ENCODE results near the gene TRAPPC6A. TPM values are rescaled to one million over a fixed set of nuclear protein-coding genes. Genes with fewer than 3 reads are reported as not detected.
A peak's percentile ranks its signal among the peaks of the same experiment; 100 is the strongest.

Gene TRAPPC6A
- total and polyA plus RNA-seq, 9 of the 15 experiments (the other 6 are each of a cell fraction or from before 2014, with no cell fraction given) = 0.82 to 23.6 (median 11.6) TPM

DNA sequence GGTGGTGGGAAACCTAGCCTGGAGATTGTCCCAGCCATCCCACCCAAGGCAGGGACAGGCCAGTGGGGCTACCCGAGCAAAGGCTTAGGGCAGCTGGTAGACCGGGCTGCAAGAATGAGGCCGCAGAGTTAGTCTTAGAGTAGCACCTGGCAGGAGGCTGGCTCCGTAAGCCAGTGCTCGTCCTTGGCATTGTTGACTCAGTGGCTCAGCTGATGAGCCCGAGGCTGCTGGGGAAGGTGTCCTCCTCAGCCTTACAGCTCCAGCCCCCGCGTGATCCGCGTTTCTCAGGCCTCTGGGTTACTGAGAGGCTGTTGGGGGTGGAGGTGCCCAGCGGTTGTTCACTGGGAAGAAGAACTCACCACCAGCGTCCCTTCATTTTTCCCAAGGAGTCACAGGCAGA lies 60.4 kb downstream of the TRAPPC6A start:
- no peak overlapping the region for H3K27ac ChIP-seq (ENCODE audit: extremely low read depth, low read depth, low read length)
- ATAC-seq (no peak), FAIRE-seq (no peak), DNase-seq (ENCODE audit: extremely low read depth in 1 of 4, low spot score in 3 of 4) (no peak)
- intact Hi-C loops (cut with micrococcal nuclease) (no loop called here), in situ Hi-C loops (cut with MboI) (no loop called here)
- POLR2A ChIA-PET = interaction anchor here (0.6 to 1.9 kb wide), 5 partner anchors 10 to 39 kb away, joined by 3 to 14 read pairs (median 4); partner anchors contain the start of genes GEMIN7 and PPP1R37
- whole genome bisulfite sequencing (ENCODE audit: insufficient coverage, low coverage, missing lambda C conversion rate) = 72% methylated on average over 12 of the region's 12 CpGs
- H4K20me1 ChIP-seq (replicated peaks; ENCODE audit: control insufficient read depth, insufficient read depth, low read length) = peaks cover 39% of the 10 kb centered on the region
- TF ChIP-seq NCOA4 (IDR thresholded peaks at IDR 0.05; ENCODE audit: partially characterized antibody) = no peak
- TF ChIP-seq SIRT6 (IDR thresholded peaks at IDR 0.05; ENCODE audit: low read depth, low read length) = no peak
- no peak for TF ChIP-seq TCF3 (CRISPR knock-in tag; IDR thresholded peaks at IDR 0.05)
- no peak for TF ChIP-seq HCFC1 (IDR thresholded peaks at IDR 0.05; ENCODE audit: low read depth, low read length)
- no peak for TF ChIP-seq ZKSCAN8 (CRISPR knock-in tag; IDR thresholded peaks at IDR 0.05)
- no peak for TF ChIP-seq JUNB (CRISPR knock-in tag; conservative IDR thresholded peaks at IDR 0.05)
- no peak for TF ChIP-seq SMARCA4 (IDR thresholded peaks at IDR 0.05)
- no peak for TF ChIP-seq RFX5 (IDR thresholded peaks at IDR 0.05; ENCODE audit: low read depth, low read length)
- no peak for TF ChIP-seq ZBTB8A (IDR thresholded peaks at IDR 0.05; ENCODE audit: partially characterized antibody)
- no peak for TF ChIP-seq HNRNPH1 (optimal IDR thresholded peaks at IDR 0.05; ENCODE audit: low read depth, low read length)
- no peak for TF ChIP-seq HMG20A (CRISPR knock-in tag; conservative IDR thresholded peaks at IDR 0.05)
- TF ChIP-seq MCM7 (IDR thresholded peaks at IDR 0.05) = no peak
- no peak for TF ChIP-seq MIER1 (IDR thresholded peaks at IDR 0.05; ENCODE audit: low read depth)
- no peak for TF ChIP-seq MECOM (CRISPR knock-in tag; IDR thresholded peaks at IDR 0.05)
- no peak for TF ChIP-seq EP400 (IDR thresholded peaks at IDR 0.05)
- no peak for TF ChIP-seq TAF7 (tag; IDR thresholded peaks at IDR 0.05)
- TF ChIP-seq, protein P1, sequence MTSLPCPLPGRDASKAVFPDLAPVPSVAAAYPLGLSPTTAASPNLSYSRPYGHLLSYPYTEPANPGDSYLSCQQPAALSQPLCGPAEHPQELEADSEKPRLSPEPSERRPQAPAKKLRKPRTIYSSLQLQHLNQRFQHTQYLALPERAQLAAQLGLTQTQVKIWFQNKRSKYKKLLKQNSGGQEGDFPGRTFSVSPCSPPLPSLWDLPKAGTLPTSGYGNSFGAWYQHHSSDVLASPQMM (CRISPR knock-in tag; IDR thresholded peaks at IDR 0.05) = no peak
- TF ChIP-seq, protein P2, sequence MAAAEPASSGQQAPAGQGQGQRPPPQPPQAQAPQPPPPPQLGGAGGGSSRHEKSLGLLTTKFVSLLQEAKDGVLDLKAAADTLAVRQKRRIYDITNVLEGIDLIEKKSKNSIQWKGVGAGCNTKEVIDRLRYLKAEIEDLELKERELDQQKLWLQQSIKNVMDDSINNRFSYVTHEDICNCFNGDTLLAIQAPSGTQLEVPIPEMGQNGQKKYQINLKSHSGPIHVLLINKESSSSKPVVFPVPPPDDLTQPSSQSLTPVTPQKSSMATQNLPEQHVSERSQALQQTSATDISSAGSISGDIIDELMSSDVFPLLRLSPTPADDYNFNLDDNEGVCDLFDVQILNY (CRISPR knock-in tag; IDR thresholded peaks at IDR 0.05) = no peak
- TF ChIP-seq EWSR1 (IDR thresholded peaks at IDR 0.05; ENCODE audit: borderline replicate concordance, low read depth, partially characterized antibody) = no peak
- no peak for TF ChIP-seq ADNP (tag; IDR thresholded peaks at IDR 0.05)
- no peak overlapping the region for H3K4me3 ChIP-seq
- H3K27me3 ChIP-seq (ENCODE audit: control insufficient read depth in 2 of 2, insufficient read depth in 2 of 2, low read length in 2 of 2) = no peaks in the 10 kb centered on the region
- H3K9me1 ChIP-seq (ENCODE audit: control insufficient read depth, insufficient read depth, low read length) = peaks cover 6% of the 10 kb centered on the region
- CTCF ChIA-PET (ENCODE audit: low intra/inter-chr PET ratio) = no interaction called here
- no peak overlapping the region for H3K4me2 ChIP-seq (ENCODE audit: insufficient read depth, low read length)
- H3K4me1 ChIP-seq (replicated peaks in 1 of 2; ENCODE audit: control insufficient read depth in 2 of 2, insufficient read depth in 2 of 2, low read length in 2 of 2) = peaks cover 4 to 37% of the 10 kb centered on the region in 2 experiments; a peak in 4 of 5 replicates
- H3K79me2 ChIP-seq (ENCODE audit: control insufficient read depth, insufficient read depth, low read length) = peaks cover 67% of the 10 kb centered on the region
- peaks cover 23% of the 10 kb centered on the region; the same call in 2 of the 3 replicates for H3K36me3 ChIP-seq (ENCODE audit: control insufficient read depth, insufficient read depth, low read length)
- no peaks in the 10 kb centered on the region for H3K9me3 ChIP-seq (replicated peaks; ENCODE audit: control insufficient read depth, insufficient read depth, low read depth, low read length)
- H3K9ac ChIP-seq (ENCODE audit: insufficient read depth in 1 of 2, low read depth in 2 of 2, low read length in 2 of 2) = peak overlapping the region in 1 of 2 experiments; percentile 82; a peak in 1 of 4 replicates
- H2AFZ ChIP-seq (ENCODE audit: low read depth, low read length) = no peak overlapping the region
- BruUV-seq (replicated peaks) = no TSS peak

Measured in K562 (cell line).